ENCODE measurements around the gene PRLH.

- TF ChIP-seq RELA (CRISPR knock-in tag; IDR thresholded peaks at IDR 0.05; ENCODE audit: borderline replicate concordance) (no peak), ETV6 (CRISPR knock-in tag; IDR thresholded peaks at IDR 0.05) (no peak)
- TF ChIP-seq, protein P1, sequence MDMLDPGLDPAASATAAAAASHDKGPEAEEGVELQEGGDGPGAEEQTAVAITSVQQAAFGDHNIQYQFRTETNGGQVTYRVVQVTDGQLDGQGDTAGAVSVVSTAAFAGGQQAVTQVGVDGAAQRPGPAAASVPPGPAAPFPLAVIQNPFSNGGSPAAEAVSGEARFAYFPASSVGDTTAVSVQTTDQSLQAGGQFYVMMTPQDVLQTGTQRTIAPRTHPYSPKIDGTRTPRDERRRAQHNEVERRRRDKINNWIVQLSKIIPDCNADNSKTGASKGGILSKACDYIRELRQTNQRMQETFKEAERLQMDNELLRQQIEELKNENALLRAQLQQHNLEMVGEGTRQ (CRISPR knock-in tag; IDR thresholded peaks at IDR 0.05) = no peak
- TF ChIP-seq, protein P2, sequence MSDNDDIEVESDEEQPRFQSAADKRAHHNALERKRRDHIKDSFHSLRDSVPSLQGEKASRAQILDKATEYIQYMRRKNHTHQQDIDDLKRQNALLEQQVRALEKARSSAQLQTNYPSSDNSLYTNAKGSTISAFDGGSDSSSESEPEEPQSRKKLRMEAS (CRISPR knock-in tag; IDR thresholded peaks at IDR 0.05) = no peak
- TF ChIP-seq, protein P3, sequence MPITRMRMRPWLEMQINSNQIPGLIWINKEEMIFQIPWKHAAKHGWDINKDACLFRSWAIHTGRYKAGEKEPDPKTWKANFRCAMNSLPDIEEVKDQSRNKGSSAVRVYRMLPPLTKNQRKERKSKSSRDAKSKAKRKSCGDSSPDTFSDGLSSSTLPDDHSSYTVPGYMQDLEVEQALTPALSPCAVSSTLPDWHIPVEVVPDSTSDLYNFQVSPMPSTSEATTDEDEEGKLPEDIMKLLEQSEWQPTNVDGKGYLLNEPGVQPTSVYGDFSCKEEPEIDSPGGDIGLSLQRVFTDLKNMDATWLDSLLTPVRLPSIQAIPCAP (CRISPR knock-in tag; IDR thresholded peaks at IDR 0.05) = no peak
Observed at GRCh38 chr2:237572742-237573101, 6.3 kb downstream of the PRLH start.
